Type B pancreatic cell (in vitro differentiated cells): Measurements from ENCODE around the gene RACGAP1. TPM values are rescaled to one million over a fixed set of nuclear protein-coding genes. Genes with fewer than 3 reads are reported as not detected.

Source experiments
- DNase-seq: peaks from one replicate; pipeline ENCODE4 v3.0.0; 2021; ENCODE audit warnings: mixed read lengths; ENCODE audit not compliant: unreplicated experiment; ENCODE audit errors: extremely low spot score
- H3K27ac Mint-ChIP-seq: 2 replicates; pipeline ENCODE4 v1.8.0; 2021; ENCODE audit warnings: mild to moderate bottlenecking, mixed read lengths
- H3K27me3 Mint-ChIP-seq: 2 replicates; pipeline ENCODE4 v1.8.0; 2021; ENCODE audit warnings: mixed read lengths
- H3K36me3 Mint-ChIP-seq: 2 replicates; pipeline ENCODE4 v1.8.0; 2021; ENCODE audit warnings: mixed read lengths
- H3K4me1 Mint-ChIP-seq: one replicate; pipeline ENCODE4 v1.8.0; 2021; ENCODE audit warnings: mixed read lengths; ENCODE audit not compliant: unreplicated experiment
- H3K4me3 Mint-ChIP-seq: 2 replicates; pipeline ENCODE4 v1.8.0; 2021; ENCODE audit warnings: mild to moderate bottlenecking, mixed read lengths
- H3K9me3 Mint-ChIP-seq: 2 replicates; pipeline ENCODE4 v1.8.0; 2021; ENCODE audit warnings: mixed read lengths
- CTCF ChIP-seq: fragments of 200-600 bp; sonication (generic); conservative IDR thresholded peaks from 2 replicates; pipeline ENCODE4 v1.5.0; 2021; ENCODE audit warnings: antibody characterized with exemption, mild to moderate bottlenecking
- total RNA-seq: library from RNA; stranded (reverse); gene quantifications from 2 replicates; pipeline ENCODE4 v1.2.1, GENCODE V29; 2021; ENCODE audit warnings: low replicate concordance

RACGAP1 gene
- total RNA-seq, 1 donor from 2014 or later, result 70.6 TPM

DNA sequence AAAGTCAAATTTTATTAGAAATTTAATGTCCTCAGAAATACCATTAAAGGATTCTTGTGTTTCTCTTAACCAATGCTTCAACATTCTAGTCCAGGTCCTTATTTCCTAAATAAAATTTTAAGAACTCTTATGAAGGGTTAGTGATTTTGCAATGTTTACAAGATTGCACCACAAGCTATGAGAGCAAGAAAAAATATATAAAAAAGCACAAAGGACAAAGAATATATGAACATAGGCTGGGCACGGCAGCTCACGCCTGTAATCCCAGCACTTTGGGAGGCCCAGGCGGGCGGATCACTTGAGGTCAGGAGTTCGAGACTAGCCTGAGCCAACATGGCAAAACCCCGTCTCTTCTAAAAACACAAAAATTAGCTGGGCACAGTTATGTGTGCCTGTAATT, 7.7 kb downstream of the RACGAP1 start:
- TF ChIP-seq CTCF, result no peak
- H3K4me3 Mint-ChIP-seq, result no peak overlapping the region
- no peak overlapping the region for H3K27ac Mint-ChIP-seq
- H3K9me3 Mint-ChIP-seq, result no peaks in the 10 kb centered on the region
- H3K36me3 Mint-ChIP-seq, result peaks cover 23% of the 10 kb centered on the region
- peaks cover 34% of the 10 kb centered on the region for H3K4me1 Mint-ChIP-seq
- H3K27me3 Mint-ChIP-seq, result no peaks in the 10 kb centered on the region
- DNase-seq, result no peak

- Mint-ChIP-seq H3K36me3 (peaks cover 21% of the 10 kb centered on the region), H3K9me3 (no peaks in the 10 kb centered on the region), H3K4me1 (peaks cover 33% of the 10 kb centered on the region), H3K4me3 (no peak overlapping the region), H3K27me3 (no peaks in the 10 kb centered on the region), H3K27ac (no peak overlapping the region)
- no peak for DNase-seq
- no peak for TF ChIP-seq CTCF
Measured at GRCh38 chr12:50016501-50017475, 8.5 kb downstream of the RACGAP1 start.

GRCh38 chr12:50014342-50014741, 11.0 kb downstream of the RACGAP1 start:
- Mint-ChIP-seq H3K9me3 (no peaks in the 10 kb centered on the region), H3K27me3 (no peaks in the 10 kb centered on the region), H3K36me3 (peaks cover 21% of the 10 kb centered on the region), H3K4me3 (no peak overlapping the region), H3K27ac (no peak overlapping the region), H3K4me1 (peaks cover 23% of the 10 kb centered on the region)
- no peak for DNase-seq
- TF ChIP-seq CTCF, result no peak

GRCh38 chr12:50013361-50014147, 11.7 kb downstream of the RACGAP1 start:
- no peaks in the 10 kb centered on the region for H3K27me3 Mint-ChIP-seq
- no peak for TF ChIP-seq CTCF
- DNase-seq, result no peak
- no peak overlapping the region for H3K4me3 Mint-ChIP-seq
- H3K27ac Mint-ChIP-seq, result no peak overlapping the region
- H3K9me3 Mint-ChIP-seq, result no peaks in the 10 kb centered on the region
- peaks cover 16% of the 10 kb centered on the region for H3K4me1 Mint-ChIP-seq
- peaks cover 21% of the 10 kb centered on the region for H3K36me3 Mint-ChIP-seq

DNA sequence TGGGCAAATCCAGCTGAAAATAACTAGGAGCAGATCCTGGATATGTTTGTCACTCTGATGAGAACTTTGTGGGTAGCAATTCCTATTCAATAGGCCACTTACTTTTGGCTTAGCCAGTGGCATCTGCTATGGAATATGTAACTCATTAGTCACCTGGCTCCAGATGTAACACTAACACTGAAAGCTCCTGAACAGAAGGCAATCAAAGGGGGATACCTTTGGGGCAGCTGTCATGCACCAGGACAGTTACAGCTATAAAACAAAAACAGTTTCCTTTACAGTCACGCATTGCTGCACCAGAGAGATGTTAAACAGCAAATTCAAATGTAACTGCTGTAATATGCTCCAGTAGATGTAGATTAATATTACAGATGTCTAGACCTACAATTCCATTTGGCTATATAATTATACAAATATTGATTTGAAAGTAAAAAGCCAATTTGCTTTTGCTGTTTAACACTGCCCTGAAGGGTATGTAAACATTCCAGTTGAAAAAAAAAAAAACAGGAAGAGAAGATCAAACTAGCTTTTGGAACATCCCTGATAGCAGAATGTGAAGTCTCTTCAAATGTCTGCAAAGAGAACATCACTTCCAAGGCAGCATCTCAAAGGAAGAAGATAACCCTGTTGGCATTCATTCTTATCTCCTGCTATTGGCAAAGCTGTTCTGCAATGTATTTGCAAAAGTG, 18.4 kb downstream of the RACGAP1 start:
- H3K27ac Mint-ChIP-seq, result no peak overlapping the region
- no peak for TF ChIP-seq CTCF
- H3K4me1 Mint-ChIP-seq, result peaks cover 10% of the 10 kb centered on the region
- H3K9me3 Mint-ChIP-seq, result no peaks in the 10 kb centered on the region
- DNase-seq, result no peak
- H3K36me3 Mint-ChIP-seq, result peaks cover 8% of the 10 kb centered on the region
- H3K4me3 Mint-ChIP-seq, result no peak overlapping the region
- no peaks in the 10 kb centered on the region for H3K27me3 Mint-ChIP-seq
